ENCODE data around the gene IMMP2L.
"Not testable (repeated sequence)": the region's sequence is repeated elsewhere in the genome, so short reads cannot be mapped to it uniquely, and the experiment has no call there.

Gene IMMP2L

DNA sequence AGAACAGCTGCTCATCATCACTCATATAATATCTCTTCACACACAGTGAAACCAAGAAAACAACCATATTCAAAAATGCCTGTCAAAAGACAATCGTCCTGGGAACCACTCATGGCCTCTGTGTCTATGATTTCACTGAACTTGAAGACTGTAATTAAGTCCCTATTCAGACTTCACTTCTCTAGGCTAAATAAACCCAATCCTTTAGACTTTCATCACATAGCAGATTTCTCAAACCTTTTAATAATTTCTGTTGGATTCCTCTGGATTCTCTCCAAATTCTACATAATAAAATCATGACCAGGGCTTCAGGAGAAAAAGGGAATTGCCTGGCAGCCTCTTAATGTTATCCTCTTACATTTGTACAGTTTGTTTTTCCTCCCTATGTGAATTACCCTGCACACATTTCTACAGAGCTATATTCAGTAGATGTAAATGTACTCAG is 270.2 kb downstream of the IMMP2L start:
- H3K4me3 ChIP-seq (ENCODE audit: control insufficient read depth, low read depth, low read length), result no peak overlapping the region
- TF ChIP-seq, protein P1, sequence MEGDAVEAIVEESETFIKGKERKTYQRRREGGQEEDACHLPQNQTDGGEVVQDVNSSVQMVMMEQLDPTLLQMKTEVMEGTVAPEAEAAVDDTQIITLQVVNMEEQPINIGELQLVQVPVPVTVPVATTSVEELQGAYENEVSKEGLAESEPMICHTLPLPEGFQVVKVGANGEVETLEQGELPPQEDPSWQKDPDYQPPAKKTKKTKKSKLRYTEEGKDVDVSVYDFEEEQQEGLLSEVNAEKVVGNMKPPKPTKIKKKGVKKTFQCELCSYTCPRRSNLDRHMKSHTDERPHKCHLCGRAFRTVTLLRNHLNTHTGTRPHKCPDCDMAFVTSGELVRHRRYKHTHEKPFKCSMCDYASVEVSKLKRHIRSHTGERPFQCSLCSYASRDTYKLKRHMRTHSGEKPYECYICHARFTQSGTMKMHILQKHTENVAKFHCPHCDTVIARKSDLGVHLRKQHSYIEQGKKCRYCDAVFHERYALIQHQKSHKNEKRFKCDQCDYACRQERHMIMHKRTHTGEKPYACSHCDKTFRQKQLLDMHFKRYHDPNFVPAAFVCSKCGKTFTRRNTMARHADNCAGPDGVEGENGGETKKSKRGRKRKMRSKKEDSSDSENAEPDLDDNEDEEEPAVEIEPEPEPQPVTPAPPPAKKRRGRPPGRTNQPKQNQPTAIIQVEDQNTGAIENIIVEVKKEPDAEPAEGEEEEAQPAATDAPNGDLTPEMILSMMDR (conservative IDR thresholded peaks at IDR 0.05; ENCODE audit: control insufficient read depth, insufficient read depth, low read depth, low read length), result no peak
- peak; percentile 8 for DNase-seq (ENCODE audit: low read depth)

GRCh38 chr7:111290982-111291381 is 271.3 kb downstream of the IMMP2L start:
- no peak for DNase-seq (ENCODE audit: low read depth)
- no peak overlapping the region for H3K4me3 ChIP-seq (ENCODE audit: control insufficient read depth, low read depth, low read length)
- TF ChIP-seq, protein P1 (conservative IDR thresholded peaks at IDR 0.05; ENCODE audit: control insufficient read depth, insufficient read depth, low read depth, low read length), result no peak

DNA sequence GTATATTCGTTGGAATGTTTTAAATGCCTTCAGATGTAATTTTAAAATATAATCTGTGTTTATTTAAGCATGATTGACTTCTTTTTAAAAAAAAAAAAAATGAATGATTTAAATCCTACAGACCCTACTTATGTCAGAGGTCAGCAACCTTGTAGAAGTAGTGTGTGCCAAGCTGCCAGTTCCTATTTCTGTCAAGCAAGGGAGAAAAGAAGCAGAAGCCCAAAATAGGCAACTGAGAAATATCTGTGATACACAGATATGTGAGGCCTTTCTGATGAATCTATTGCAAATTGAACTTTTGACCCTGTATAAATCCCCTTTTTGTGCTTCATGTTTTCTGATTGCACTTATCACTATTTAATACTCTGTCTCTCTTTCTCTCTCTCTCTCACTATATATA is 271.9 kb downstream of the IMMP2L start:
- H3K4me3 ChIP-seq (ENCODE audit: control insufficient read depth, low read depth, low read length), result no peak overlapping the region
- DNase-seq (ENCODE audit: low read depth), result no peak
- TF ChIP-seq, protein P1 (conservative IDR thresholded peaks at IDR 0.05; ENCODE audit: control insufficient read depth, insufficient read depth, low read depth, low read length), result no peak

GRCh38 chr7:111288441-111288840 is 273.9 kb downstream of the IMMP2L start:
- not testable (repeated sequence) for H3K4me3 ChIP-seq (ENCODE audit: control insufficient read depth, low read depth, low read length); DNase-seq (ENCODE audit: low read depth)

DNA sequence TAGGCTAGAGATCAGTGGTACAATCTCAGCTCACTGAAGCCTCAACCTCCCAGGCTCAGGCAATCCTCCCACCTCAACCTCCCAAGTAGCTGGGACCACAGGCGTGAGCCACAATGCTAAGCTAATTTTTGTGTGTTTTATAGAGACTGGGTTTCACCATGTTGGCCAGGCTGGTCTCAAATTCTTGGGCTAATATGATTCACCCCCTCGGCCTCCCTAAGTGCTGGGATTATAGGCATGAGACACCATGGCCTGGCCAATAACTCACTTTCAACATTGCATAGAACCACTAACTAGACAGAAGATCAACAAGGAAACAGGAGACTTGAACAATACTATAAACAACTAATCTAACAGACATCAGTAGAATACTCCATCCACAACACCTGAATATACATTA is 279.7 kb downstream of the IMMP2L start:
- no peak overlapping the region for H3K4me3 ChIP-seq (ENCODE audit: control insufficient read depth, low read depth, low read length)
- TF ChIP-seq, protein P1 (conservative IDR thresholded peaks at IDR 0.05; ENCODE audit: control insufficient read depth, insufficient read depth, low read depth, low read length), result no peak
- DNase-seq (ENCODE audit: low read depth), result no peak

GRCh38 chr7:111274857-111275256 is 287.4 kb downstream of the IMMP2L start:
- peak; percentile 4 for DNase-seq (ENCODE audit: low read depth)
- no peak overlapping the region for H3K4me3 ChIP-seq (ENCODE audit: control insufficient read depth, low read depth, low read length)
- TF ChIP-seq, protein P1 (conservative IDR thresholded peaks at IDR 0.05; ENCODE audit: control insufficient read depth, insufficient read depth, low read depth, low read length), result no peak

- DNase-seq (ENCODE audit: low read depth), result no peak
- TF ChIP-seq, protein P1 (conservative IDR thresholded peaks at IDR 0.05; ENCODE audit: control insufficient read depth, insufficient read depth, low read depth, low read length), result no peak
- no peak overlapping the region for H3K4me3 ChIP-seq (ENCODE audit: control insufficient read depth, low read depth, low read length)
Observed at GRCh38 chr7:111272092-111272491, 290.2 kb downstream of the IMMP2L start.

DNA sequence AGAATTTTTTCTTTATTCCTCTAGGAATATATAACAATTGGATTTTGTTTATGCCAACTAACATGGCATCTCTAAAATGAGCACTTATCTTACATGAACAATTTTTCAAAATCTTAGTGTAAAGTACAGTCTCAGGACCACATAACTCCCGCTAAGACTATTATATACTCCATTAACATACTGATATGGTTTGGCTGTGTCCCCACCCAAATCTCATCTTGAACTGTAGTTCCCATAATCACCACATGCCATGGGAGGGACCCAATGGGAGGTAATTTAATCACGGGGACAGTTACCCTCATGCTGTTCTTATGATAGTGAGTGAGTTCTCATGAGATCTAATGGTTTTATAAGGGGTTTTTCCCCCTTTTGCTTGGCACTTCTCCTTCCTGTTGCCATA is 291.5 kb downstream of the IMMP2L start:
- not testable (repeated sequence) for DNase-seq (ENCODE audit: low read depth); H3K4me3 ChIP-seq (ENCODE audit: control insufficient read depth, low read depth, low read length)
